Measurements from ENCODE around the gene AHNAK.

The AHNAK gene

GRCh38 chr11:62435846-62436660 lies 110.6 kb downstream of the AHNAK start:
- DNase-seq: no peak

- peak; percentile 45 for DNase-seq
These were observed 112.7 kb downstream of the AHNAK start for GRCh38 chr11:62433904-62434276.

- peak; percentile 47 for DNase-seq
These were observed 113.3 kb downstream of the AHNAK start for GRCh38 chr11:62433141-62433903.

- no peak for DNase-seq
These were observed 113.9 kb downstream of the AHNAK start for GRCh38 chr11:62432695-62433094.

GRCh38 chr11:62431171-62431901 lies 115.3 kb downstream of the AHNAK start:
- no peak for DNase-seq

GRCh38 chr11:62430425-62430824 lies 116.2 kb downstream of the AHNAK start:
- DNase-seq: no peak

- no peak for DNase-seq
These were observed 117.6 kb downstream of the AHNAK start for GRCh38 chr11:62428871-62429560.

DNA sequence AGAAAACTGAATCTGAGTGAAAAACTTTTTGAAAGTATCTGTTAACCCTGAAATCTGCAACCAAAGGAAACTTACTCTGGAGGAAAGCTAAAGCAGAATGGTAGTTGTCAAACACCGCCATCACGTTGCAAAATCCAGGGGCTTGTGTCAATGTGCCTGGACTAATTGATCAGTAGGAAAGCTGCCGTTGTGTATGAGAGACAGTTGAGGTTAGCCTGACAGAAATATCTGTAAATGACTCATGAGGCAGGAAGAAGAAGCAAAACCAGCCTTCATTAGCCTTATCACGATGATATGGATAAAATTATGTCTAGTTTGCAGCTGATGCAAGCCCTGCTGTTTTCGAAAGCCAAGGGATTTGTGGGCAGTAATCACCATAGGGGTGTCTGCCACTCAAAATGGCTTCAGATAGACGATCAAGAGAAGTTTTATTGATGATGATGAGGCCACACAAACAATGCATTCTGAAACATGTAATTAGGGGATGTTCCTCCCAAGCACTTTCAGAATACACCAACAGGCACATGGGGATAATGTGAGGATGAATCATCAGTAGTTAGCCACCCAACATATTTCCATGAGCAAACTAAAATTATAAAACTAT lies 118.9 kb downstream of the AHNAK start:
- DNase-seq: no peak

DNA sequence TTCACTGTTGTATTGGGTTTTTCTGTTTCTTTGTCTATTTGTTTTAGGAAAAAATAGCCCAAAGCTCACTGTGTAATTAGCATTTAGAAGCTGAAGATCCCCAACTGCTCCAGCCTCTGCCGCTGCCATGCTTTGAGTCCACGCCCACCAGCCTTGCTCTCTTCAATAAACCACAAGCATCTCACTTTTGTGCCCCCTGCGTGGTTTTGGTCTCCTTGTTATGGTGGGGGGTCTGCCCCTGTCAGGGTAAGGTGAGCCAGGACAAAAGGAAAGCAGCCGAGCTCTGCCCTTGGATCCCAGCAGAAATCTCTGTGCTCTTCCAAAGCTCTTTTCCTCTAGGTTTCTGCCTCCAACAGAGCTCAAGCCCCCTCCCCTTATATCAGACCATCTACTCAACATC lies 123.6 kb downstream of the AHNAK start:
- no peak for DNase-seq

DNA sequence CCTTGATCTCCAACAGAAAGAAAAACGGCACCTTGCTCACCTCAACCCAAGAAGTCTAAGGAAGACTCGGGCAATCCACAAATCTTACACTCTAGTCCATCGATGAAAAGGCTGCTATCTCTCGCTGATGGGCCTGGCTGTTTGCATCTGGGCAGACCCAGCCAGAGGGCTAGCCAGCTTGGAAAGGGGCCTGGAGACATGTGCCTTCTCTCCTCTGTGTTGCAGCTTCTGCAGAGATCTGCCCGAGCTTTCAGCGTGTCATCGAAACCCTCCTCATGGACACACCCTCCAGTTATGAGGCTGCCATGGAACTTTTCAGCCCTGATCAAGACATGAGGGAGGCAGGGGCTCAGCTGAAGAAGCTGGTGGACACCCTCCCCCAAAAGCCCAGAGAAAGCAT lies 124.6 kb downstream of the AHNAK start:
- DNase-seq: no peak

GRCh38 chr11:62420882-62421281 lies 125.7 kb downstream of the AHNAK start:
- DNase-seq: no peak

- DNase-seq: no peak
These were observed 126.7 kb downstream of the AHNAK start for GRCh38 chr11:62419943-62420342.

- no peak for DNase-seq
These were observed 127.2 kb downstream of the AHNAK start for GRCh38 chr11:62419314-62419929.

- DNase-seq: no peak
These were observed 127.9 kb downstream of the AHNAK start, which contains the start of gene SCGB1A1 for GRCh38 chr11:62418733-62419132. SCGB1A1 (plus strand) TSS chr11:62419033; CDS start chr11:62419096, 63 bp downstream.

GRCh38 chr11:62418136-62418535 lies 128.5 kb downstream of the AHNAK start:
- DNase-seq: no peak

- DNase-seq: no peak
These were observed 130.0 kb downstream of the AHNAK start for GRCh38 chr11:62416596-62416995.

- no peak for DNase-seq
These were observed 133.4 kb downstream of the AHNAK start for GRCh38 chr11:62413060-62413696.

- DNase-seq: no peak
These were observed 135.1 kb downstream of the AHNAK start for GRCh38 chr11:62411524-62411923.

GRCh38 chr11:62410972-62411371 lies 135.6 kb downstream of the AHNAK start:
- DNase-seq: no peak

- no peak for DNase-seq
These were observed 136.8 kb downstream of the AHNAK start for GRCh38 chr11:62409831-62410230.

GRCh38 chr11:62406034-62406433 lies 140.6 kb downstream of the AHNAK start:
- no peak for DNase-seq

Data from right kidney (tissue), 1 donor.